Measurements from ENCODE around the gene COL5A1.
"Not testable (repeated sequence)": the region's sequence is repeated elsewhere in the genome, so short reads cannot be mapped to it uniquely, and the experiment has no call there.

The COL5A1 gene

DNA sequence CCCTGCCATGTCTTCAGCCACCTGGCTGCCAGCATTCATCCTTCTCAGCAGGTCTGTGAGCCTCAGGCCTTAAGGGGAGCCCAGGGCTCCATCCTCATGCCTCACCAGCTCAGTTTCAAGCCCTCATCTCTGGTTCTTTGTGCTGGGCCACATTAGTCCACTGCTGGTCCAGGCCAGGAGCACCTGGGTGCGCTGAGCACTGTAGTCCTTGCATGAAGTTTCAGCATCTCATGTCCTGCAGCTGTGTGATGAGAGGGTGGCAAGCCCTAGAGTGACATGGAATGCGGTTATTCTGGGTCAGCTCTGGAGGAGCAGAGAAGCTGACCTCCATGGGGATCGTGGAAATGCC lies 42.7 kb downstream of the COL5A1 start:
- Mint-ChIP-seq H3K27me3 (peaks cover 2% of the 10 kb centered on the region), H3K4me1 (no peaks in the 10 kb centered on the region), H3K4me3 (no peak overlapping the region), H3K9me3 (no peaks in the 10 kb centered on the region), H3K36me3 (no peaks in the 10 kb centered on the region), H3K27ac (no peak overlapping the region)
- DNase-seq (ENCODE audit: low spot score in 2 of 2) (no peak), ATAC-seq (ENCODE audit: low read depth) (no peak)

DNA sequence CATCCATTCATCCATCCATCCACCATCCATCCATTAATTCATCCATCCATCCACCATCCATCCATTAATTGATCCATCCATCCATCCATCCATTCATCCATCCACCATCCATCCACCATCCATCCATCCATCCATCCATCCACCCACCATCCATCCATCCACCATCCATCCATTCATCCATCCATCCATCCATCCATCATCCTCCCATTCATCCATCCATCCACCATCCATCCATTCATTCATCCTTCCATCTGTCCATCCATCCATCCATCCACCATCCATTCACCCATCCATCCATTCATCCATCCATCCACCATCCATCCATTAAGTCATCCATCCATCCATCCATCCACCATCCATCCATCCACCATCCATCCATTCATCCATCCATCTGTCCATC lies 43.3 kb downstream of the COL5A1 start:
- H3K36me3 Mint-ChIP-seq; ATAC-seq (ENCODE audit: low read depth); H3K27me3 Mint-ChIP-seq; H3K4me1 Mint-ChIP-seq; H3K9me3 Mint-ChIP-seq; DNase-seq (ENCODE audit: low spot score in 2 of 2); H3K27ac Mint-ChIP-seq; H3K4me3 Mint-ChIP-seq: not testable (repeated sequence)

- Mint-ChIP-seq H3K4me1 (no peaks in the 10 kb centered on the region), H3K9me3 (no peaks in the 10 kb centered on the region)
These were observed 44.2 kb downstream of the COL5A1 start for GRCh38 chr9:134685784-134686183.

DNA sequence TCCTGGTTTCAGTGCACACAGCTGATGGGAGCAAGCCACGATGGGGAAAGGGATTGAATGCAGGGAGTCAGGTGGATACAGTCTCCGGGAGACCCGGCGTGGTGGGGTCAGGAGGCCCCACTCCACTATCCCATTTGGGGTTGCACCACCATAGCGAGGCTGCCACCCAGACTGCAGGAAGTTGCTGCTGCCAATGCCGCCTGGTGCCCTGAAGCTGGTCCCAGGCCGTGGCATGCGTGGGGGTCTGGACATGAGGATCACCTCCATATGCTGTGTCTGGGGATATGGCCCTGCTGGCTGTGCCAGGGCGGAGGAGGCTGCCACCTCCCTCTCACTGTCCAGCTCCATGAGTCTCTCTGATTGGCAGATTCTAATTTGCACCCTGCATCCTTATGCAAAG lies 45.3 kb downstream of the COL5A1 start:
- ATAC-seq (ENCODE audit: low read depth) (no peak), DNase-seq (ENCODE audit: low spot score in 2 of 2) (no peak)
- no peak overlapping the region for H3K27ac Mint-ChIP-seq
- no peaks in the 10 kb centered on the region for H3K9me3 Mint-ChIP-seq
- H3K27me3 Mint-ChIP-seq = peaks cover under 1% of the 10 kb centered on the region
- H3K4me3 Mint-ChIP-seq = no peak overlapping the region
- H3K4me1 Mint-ChIP-seq = no peaks in the 10 kb centered on the region
- no peaks in the 10 kb centered on the region for H3K36me3 Mint-ChIP-seq

More at GRCh38 chr9:134685784-134686183, 44.2 kb downstream of the COL5A1 start:
- no peaks in the 10 kb centered on the region for H3K36me3 Mint-ChIP-seq
- H3K27ac Mint-ChIP-seq = no peak overlapping the region
- DNase-seq (ENCODE audit: low spot score in 2 of 2) (no peak), ATAC-seq (ENCODE audit: low read depth) (no peak)
- H3K27me3 Mint-ChIP-seq = peaks cover 2% of the 10 kb centered on the region
- H3K4me3 Mint-ChIP-seq = no peak overlapping the region

DNA sequence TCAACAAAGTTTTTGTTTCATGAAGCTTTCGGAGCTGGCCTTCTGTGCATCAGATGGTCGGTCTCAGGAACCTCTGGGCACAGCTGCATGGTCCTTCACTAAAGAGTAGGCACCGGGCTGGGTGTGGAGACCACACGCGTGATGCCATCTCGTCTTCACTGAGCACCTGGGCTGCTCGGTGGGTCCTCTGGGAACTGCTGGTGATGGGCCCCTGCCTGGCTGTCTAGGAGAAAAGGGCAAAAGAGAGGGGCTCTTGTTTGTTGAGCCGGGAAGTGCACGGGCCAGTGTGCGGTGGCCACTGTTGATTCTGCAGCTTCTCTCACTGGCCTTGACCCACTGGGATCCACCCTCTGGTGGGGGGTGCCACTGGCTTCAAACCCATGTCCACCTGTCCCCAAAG lies 46.0 kb downstream of the COL5A1 start:
- H3K4me1 Mint-ChIP-seq = no peaks in the 10 kb centered on the region
- H3K27ac Mint-ChIP-seq = no peak overlapping the region
- H3K36me3 Mint-ChIP-seq = no peaks in the 10 kb centered on the region
- no peaks in the 10 kb centered on the region for H3K27me3 Mint-ChIP-seq
- ATAC-seq (ENCODE audit: low read depth) (no peak), DNase-seq (ENCODE audit: low spot score in 2 of 2) (no peak)
- no peaks in the 10 kb centered on the region for H3K9me3 Mint-ChIP-seq
- H3K4me3 Mint-ChIP-seq = no peak overlapping the region

GRCh38 chr9:134688231-134688630 lies 46.6 kb downstream of the COL5A1 start:
- H3K4me1 Mint-ChIP-seq = no peaks in the 10 kb centered on the region
- H3K4me3 Mint-ChIP-seq = no peak overlapping the region
- no peaks in the 10 kb centered on the region for H3K27me3 Mint-ChIP-seq
- H3K9me3 Mint-ChIP-seq = no peaks in the 10 kb centered on the region
- H3K27ac Mint-ChIP-seq = no peak overlapping the region
- H3K36me3 Mint-ChIP-seq = no peaks in the 10 kb centered on the region
- ATAC-seq (ENCODE audit: low read depth) (no peak), DNase-seq (ENCODE audit: low spot score in 2 of 2) (no peak)

- Mint-ChIP-seq H3K4me1 (no peaks in the 10 kb centered on the region), H3K36me3 (no peaks in the 10 kb centered on the region), H3K27ac (no peak overlapping the region), H3K4me3 (no peak overlapping the region), H3K27me3 (no peaks in the 10 kb centered on the region), H3K9me3 (no peaks in the 10 kb centered on the region)
- DNase-seq (ENCODE audit: low spot score in 2 of 2) (no peak), ATAC-seq (ENCODE audit: low read depth) (no peak)
These were observed 47.2 kb downstream of the COL5A1 start for GRCh38 chr9:134688661-134689320.

DNA sequence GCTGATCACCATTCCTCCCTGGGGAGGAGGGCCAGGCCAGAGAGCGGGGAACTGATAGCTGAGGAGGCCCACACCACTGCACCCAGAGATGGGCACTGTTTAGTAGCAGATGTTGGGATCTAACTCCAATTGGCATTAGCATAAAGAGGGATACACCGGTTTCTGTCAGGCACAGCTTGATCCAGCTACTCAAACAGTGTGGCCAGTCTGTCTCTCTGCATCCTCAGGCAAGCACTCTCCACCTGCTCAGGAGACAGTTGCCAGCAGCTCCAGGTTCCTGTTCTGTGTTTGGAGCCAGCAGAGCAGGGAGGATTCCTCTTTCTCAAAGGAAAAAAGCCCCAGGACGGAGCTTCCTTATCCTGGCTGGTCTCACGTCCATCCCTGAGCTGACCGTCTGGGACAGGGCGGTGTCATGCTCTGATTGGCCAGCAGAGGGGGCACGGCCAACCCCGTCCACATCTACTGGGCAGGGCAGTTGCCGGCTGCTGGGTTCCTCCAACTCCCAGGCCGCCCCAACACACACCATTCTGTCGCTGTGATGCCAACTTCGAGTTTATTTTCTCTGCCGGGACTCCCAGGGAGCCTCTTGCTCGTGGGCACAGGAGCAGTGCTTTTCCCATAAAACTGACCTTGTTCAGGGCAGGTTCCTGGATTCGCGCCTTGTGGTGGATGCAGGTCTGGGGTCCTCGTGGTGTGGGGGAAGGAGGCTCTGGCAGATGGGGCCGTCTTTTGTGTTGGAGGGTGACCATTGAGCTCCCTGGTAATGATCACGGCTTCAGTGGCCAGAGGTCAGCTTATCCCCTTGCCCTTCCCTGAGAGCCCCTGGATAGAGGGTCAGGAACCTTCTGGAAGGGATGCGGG lies 47.9 kb downstream of the COL5A1 start:
- no peaks in the 10 kb centered on the region for H3K9me3 Mint-ChIP-seq
- no peak for ATAC-seq (ENCODE audit: low read depth)
- H3K4me1 Mint-ChIP-seq = no peaks in the 10 kb centered on the region
- H3K27me3 Mint-ChIP-seq = no peaks in the 10 kb centered on the region
- DNase-seq (ENCODE audit: low spot score in 2 of 2) = no peak
- H3K27ac Mint-ChIP-seq = no peak overlapping the region
- no peak overlapping the region for H3K4me3 Mint-ChIP-seq
- H3K36me3 Mint-ChIP-seq = no peaks in the 10 kb centered on the region

DNA sequence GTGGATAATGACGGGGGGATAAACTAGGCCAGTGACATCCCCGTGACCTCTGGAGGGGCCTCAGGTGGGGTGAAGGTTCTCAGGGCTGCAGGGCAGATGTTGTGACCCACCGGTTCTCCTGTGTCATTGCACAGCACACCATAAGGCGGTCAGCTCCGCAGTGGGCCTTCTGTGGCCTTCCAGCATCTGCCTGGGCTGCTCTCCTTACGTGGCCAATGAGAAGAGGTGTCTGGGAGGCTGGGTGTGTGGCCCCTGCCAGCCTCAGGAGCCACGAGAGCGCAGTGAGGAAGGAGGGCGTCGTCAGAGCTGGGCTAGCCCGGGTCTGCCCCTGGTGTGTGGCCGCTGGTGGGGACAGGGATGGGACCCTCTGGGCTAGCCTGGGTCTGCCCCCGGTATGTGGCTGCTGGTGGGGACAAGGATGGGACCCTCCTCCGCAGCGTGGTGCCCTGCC lies 48.7 kb downstream of the COL5A1 start:
- H3K36me3 Mint-ChIP-seq = no peaks in the 10 kb centered on the region
- ATAC-seq (ENCODE audit: low read depth) (no peak), DNase-seq (ENCODE audit: low spot score in 2 of 2) (no peak)
- H3K27me3 Mint-ChIP-seq = no peaks in the 10 kb centered on the region
- H3K4me1 Mint-ChIP-seq = no peaks in the 10 kb centered on the region
- no peaks in the 10 kb centered on the region for H3K9me3 Mint-ChIP-seq
- no peak overlapping the region for H3K4me3 Mint-ChIP-seq
- no peak overlapping the region for H3K27ac Mint-ChIP-seq

GRCh38 chr9:134690946-134691694 lies 49.5 kb downstream of the COL5A1 start:
- H3K27ac Mint-ChIP-seq = no peak overlapping the region
- H3K4me3 Mint-ChIP-seq = no peak overlapping the region
- DNase-seq (ENCODE audit: low spot score in 2 of 2) (no peak), ATAC-seq (ENCODE audit: low read depth) (no peak)
- H3K9me3 Mint-ChIP-seq = no peaks in the 10 kb centered on the region
- H3K4me1 Mint-ChIP-seq = no peaks in the 10 kb centered on the region
- no peaks in the 10 kb centered on the region for H3K27me3 Mint-ChIP-seq
- H3K36me3 Mint-ChIP-seq = no peaks in the 10 kb centered on the region

DNA sequence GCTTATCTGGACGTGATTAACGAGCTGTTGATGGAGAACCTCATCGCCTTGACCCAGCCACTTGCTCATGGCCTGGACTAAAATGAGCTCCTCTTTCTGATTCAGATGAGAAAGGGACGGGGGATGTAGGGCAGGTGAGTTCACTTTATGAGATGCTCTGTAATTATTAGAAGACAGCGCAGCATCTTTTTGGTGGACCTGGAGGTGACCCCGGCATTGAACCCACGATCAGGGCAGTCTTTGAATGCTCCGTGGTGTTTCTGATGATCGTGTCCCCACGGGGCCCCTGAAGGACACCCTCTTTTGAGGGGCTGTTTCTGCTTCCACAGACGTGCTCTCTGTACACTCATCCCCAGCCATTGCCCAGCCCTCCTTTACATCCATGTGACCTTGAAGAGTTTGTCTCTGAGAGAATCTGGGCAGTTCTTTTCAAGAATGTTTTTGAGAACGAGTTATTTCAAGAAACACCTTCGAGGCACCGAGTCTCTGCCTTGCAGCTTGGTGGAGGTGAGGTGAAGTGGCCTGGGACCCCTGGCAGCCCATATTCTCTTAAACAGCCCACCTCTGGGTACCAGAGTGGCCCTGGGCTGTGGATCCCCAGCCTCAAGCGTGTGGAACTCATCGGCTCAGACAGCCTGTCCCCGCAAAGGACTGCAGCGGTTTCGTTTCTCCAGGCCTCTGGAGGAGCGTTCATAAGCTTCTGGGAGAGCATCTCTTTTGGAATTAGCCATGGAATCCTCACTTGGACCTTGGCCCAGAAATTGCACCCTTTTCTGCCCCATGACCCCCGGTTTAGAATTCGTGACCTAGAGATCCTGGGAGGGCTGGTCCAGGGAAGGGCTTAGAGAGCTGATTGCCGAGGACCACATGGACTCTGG lies 50.3 kb downstream of the COL5A1 start:
- no peak for ATAC-seq (ENCODE audit: low read depth)
- Mint-ChIP-seq H3K9me3 (no peaks in the 10 kb centered on the region), H3K4me1 (no peaks in the 10 kb centered on the region), H3K27me3 (no peaks in the 10 kb centered on the region), H3K27ac (no peak overlapping the region), H3K36me3 (no peaks in the 10 kb centered on the region), H3K4me3 (no peak overlapping the region)
- no peak for DNase-seq (ENCODE audit: low spot score in 2 of 2)

DNA sequence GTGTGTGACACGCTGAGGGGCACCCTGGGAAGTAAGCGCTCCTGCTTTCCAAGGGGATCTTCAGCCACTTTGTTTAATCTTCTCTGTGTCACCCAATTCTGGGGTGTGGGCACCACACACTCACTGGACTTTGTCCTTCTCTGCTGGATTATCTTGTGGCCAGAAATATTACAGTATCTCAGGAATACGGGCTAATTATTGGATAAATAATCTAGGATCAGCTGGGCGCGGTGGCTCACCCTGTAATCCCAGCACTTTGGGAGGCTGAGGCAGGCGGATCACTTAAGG lies 50.9 kb downstream of the COL5A1 start:
- H3K9me3 Mint-ChIP-seq = no peaks in the 10 kb centered on the region
- H3K27me3 Mint-ChIP-seq = no peaks in the 10 kb centered on the region
- no peak overlapping the region for H3K27ac Mint-ChIP-seq
- no peaks in the 10 kb centered on the region for H3K4me1 Mint-ChIP-seq
- DNase-seq (ENCODE audit: low spot score in 2 of 2) (no peak), ATAC-seq (ENCODE audit: low read depth) (no peak)
- no peaks in the 10 kb centered on the region for H3K36me3 Mint-ChIP-seq
- H3K4me3 Mint-ChIP-seq = no peak overlapping the region

DNA sequence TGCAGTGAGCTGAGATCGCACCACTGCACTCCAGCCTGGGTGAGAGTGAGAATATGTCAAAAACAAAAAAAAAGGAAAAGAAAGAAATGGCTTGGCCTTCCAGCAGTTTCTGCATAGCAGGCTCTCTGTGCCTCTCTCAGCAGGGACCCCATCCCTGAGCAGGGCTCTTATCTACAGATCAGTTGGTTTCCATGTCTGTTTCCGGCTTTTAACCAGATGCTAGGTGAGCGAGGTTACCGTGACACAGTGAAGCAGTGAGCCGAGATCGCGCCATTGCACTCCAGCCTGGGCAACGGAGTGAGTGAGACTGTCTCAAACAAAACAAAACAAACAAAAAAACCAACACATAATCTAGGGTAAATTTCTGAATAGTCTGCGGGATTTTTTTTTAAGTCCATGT lies 51.4 kb downstream of the COL5A1 start:
- ATAC-seq (ENCODE audit: low read depth) (no peak), DNase-seq (ENCODE audit: low spot score in 2 of 2) (no peak)
- H3K4me3 Mint-ChIP-seq = no peak overlapping the region
- H3K9me3 Mint-ChIP-seq = no peaks in the 10 kb centered on the region
- H3K4me1 Mint-ChIP-seq = no peaks in the 10 kb centered on the region
- no peaks in the 10 kb centered on the region for H3K27me3 Mint-ChIP-seq
- H3K27ac Mint-ChIP-seq = no peak overlapping the region
- H3K36me3 Mint-ChIP-seq = no peaks in the 10 kb centered on the region
